HepG2 (cell line): Measurements from ENCODE around the gene SMIM20. TPM values are rescaled to one million over a fixed set of nuclear protein-coding genes. Genes with fewer than 3 reads are reported as not detected.

ENCODE experiments used
- ATAC-seq: fragments of 200-7000 bp; cut with Tn5 transposase; 3 replicates; pipeline ENCODE4 v1.9.1; 2020; ENCODE audit warnings: mild to moderate bottlenecking, moderate library complexity
- BruUV-seq: library from RNA; stranded (reverse); fragments of 400-500 nt; replicated peaks from 2 replicates; lab custom pipeline; 2021; lab: Mats Ljungman, UMichigan
- CTCF ChIA-PET: fragments of 300-600 bp; formaldehyde crosslinking; extraction: SDS; loops from one replicate; lab custom pipeline; 2021; ENCODE audit warnings: low total read pairs, inconsistent platforms, low intra/inter-chr PET ratio; lab: Yijun Ruan, JAX
- POLR2A ChIA-PET: fragments of 350-600 bp; sonication (Branson Sonifier 250); formaldehyde crosslinking; loops from one replicate; lab custom pipeline; 2020; ENCODE audit warnings: antibody characterized with exemption, inconsistent platforms; lab: Yijun Ruan, JAX
- DNase-seq: peaks from one replicate; pipeline ENCODE4 v3.0.0-alpha.2; 2015; ENCODE audit warnings: low spot score
- FAIRE-seq: peaks from 3 replicates; lab custom pipeline; 2011; peaks lifted over from hg19 to GRCh38; lab: Jason Lieb, UNC
- H2AFZ ChIP-seq: one replicate; pipeline ENCODE4 v1.6.1; 2011; ENCODE audit warnings: low read length, inconsistent platforms
- H3K27ac ChIP-seq: fragments of 300-600 bp; 3 replicates; pipeline ENCODE4 v1.8.0; 2011; ENCODE audit warnings: mixed run types, mild to moderate bottlenecking, mixed read lengths, low read length, inconsistent platforms; ENCODE audit not compliant: insufficient read depth; ENCODE audit errors: extremely low read length
- H3K27me3 ChIP-seq, 2 experiments: fragments of 200-600 bp in 1 of 2; 2 replicates in 1 of 2; 3 replicates in 1 of 2; pipeline versions ENCODE4 v1.6.0 to v1.8.0; 2011; ENCODE audit warnings: low read length in 2 of 2, mild to moderate bottlenecking in 2 of 2, moderate library complexity in 2 of 2, inconsistent platforms in 1 of 2; ENCODE audit not compliant: insufficient read depth in 2 of 2, control insufficient read depth in 1 of 2
- H3K36me3 ChIP-seq, 2 experiments: fragments of 200-600 bp in 1 of 2; replicated peaks in 1 of 2; 2 replicates in 1 of 2; 3 replicates in 1 of 2; pipeline versions ENCODE4 v1.5.1 to v1.8.0; 2011; ENCODE audit warnings: low read length in 2 of 2, inconsistent platforms in 1 of 2; ENCODE audit not compliant: insufficient read depth in 2 of 2, control insufficient read depth in 1 of 2
- H3K4me1 ChIP-seq: 2 replicates; pipeline ENCODE4 v1.5.1; 2012; ENCODE audit warnings: low read length, inconsistent platforms; ENCODE audit not compliant: insufficient read depth
- H3K4me2 ChIP-seq: 2 replicates; pipeline ENCODE4 v1.6.0; 2011; ENCODE audit warnings: low read depth, low read length, inconsistent platforms
- H3K4me3 ChIP-seq, 3 experiments: fragments of 200-600 bp in 1 of 3; sonication (generic), shearing (Covaris generic) in 1 of 3; replicated peaks in 1 of 3; 2 replicates each; pipeline ENCODE4 v1.5.1; 2011 to 2016; ENCODE audit warnings: low read length in 3 of 3, inconsistent platforms in 2 of 3, low read depth in 2 of 3, mild to moderate bottlenecking in 2 of 3, control low read depth in 1 of 3, mixed read lengths in 1 of 3; ENCODE audit not compliant: insufficient read depth in 1 of 3
- H3K79me2 ChIP-seq: one replicate; pipeline ENCODE4 v1.6.1; 2011; ENCODE audit warnings: low read length, inconsistent platforms; ENCODE audit not compliant: insufficient read depth
- H3K9ac ChIP-seq: 2 replicates; pipeline ENCODE4 v1.6.0; 2011; ENCODE audit warnings: mild to moderate bottlenecking, low read depth, low read length, inconsistent platforms; ENCODE audit not compliant: insufficient read depth
- H3K9me3 ChIP-seq: 2 replicates; pipeline ENCODE4 v1.5.1; 2012; ENCODE audit warnings: mild to moderate bottlenecking, low read length
- H4K20me1 ChIP-seq: 2 replicates; pipeline ENCODE4 v1.6.0; 2011; ENCODE audit warnings: inconsistent platforms, mild to moderate bottlenecking, low read length, moderate library complexity; ENCODE audit not compliant: insufficient read depth
- AGO2 ChIP-seq: fragments of 200-400 bp; formaldehyde crosslinking; optimal IDR thresholded peaks from 2 replicates; pipeline ENCODE3; 2017; ENCODE audit warnings: mild to moderate bottlenecking, low read depth, low read length, moderate library complexity
- CBX2 ChIP-seq, 2 experiments: fragments of 200-600 bp in 1 of 2; sonication (generic); formaldehyde crosslinking in 1 of 2; IDR thresholded peaks; 2 replicates each; pipeline versions ENCODE4 v1.7.0 to v1.8.1; 2018 to 2022; ENCODE audit warnings: low read depth in 2 of 2, low read length in 1 of 2, mild to moderate bottlenecking in 1 of 2, missing genetic modification reagents in 1 of 2
- KDM5B ChIP-seq: sonication (generic); formaldehyde crosslinking; IDR thresholded peaks from 2 replicates; pipeline ENCODE4 v1.4.0; 2020; ENCODE audit warnings: missing genetic modification reagents, mild to moderate bottlenecking, borderline replicate concordance
- LRRFIP1 ChIP-seq: sonication (generic); formaldehyde crosslinking; conservative IDR thresholded peaks from 2 replicates; pipeline ENCODE4 v1.4.0; 2020; ENCODE audit warnings: missing genetic modification reagents
- NONO ChIP-seq, 2 experiments: fragments of 450-650 bp in 1 of 2; sonication (generic) in 1 of 2; formaldehyde crosslinking in 1 of 2; IDR thresholded peaks in 1 of 2; conservative IDR thresholded peaks in 1 of 2; 2 replicates each; pipeline versions ENCODE4 v1.6.1 to v1.8.0; 2017 to 2022; ENCODE audit warnings: mild to moderate bottlenecking in 1 of 2, missing genetic modification reagents in 1 of 2, moderate library complexity in 1 of 2
- RBAK ChIP-seq: sonication (generic); formaldehyde crosslinking; IDR thresholded peaks from 2 replicates; pipeline ENCODE4 v1.5.1; 2020; ENCODE audit warnings: mild to moderate bottlenecking, missing genetic modification reagents
- ZBTB49 ChIP-seq: sonication (generic); formaldehyde crosslinking; IDR thresholded peaks from 2 replicates; pipeline ENCODE4 v1.4.0; 2020; ENCODE audit warnings: missing genetic modification reagents, borderline replicate concordance
- ZNF709 ChIP-seq: sonication (generic); formaldehyde crosslinking; IDR thresholded peaks from 2 replicates; pipeline ENCODE4 v1.5.0; 2020; ENCODE audit warnings: mild to moderate bottlenecking, missing genetic modification reagents
- WGBS: methylation state at CpG from one replicate; pipeline ENCODE4 v1.1.6; 2017; ENCODE audit warnings: low lambda C conversion rate; 5-methylcytosine and 5-hydroxymethylcytosine counted together
- in situ Hi-C: cut with HindIII; loops from 2 replicates; pipeline ENCODE4 v1.10.0; 2017; ENCODE audit warnings: low pct_unique_long_range_greater_than_20kb; ENCODE audit not compliant: extremely low pct_ligation_motif_present
- intact Hi-C: fragments of 100-400 bp; cut with micrococcal nuclease; formaldehyde crosslinking; loops from one replicate; pipeline ENCODE4 v1.10.0; 2022; ENCODE audit not compliant: unreplicated experiment
- polyA plus RNA-seq, 8 experiments: library from polyadenylated mRNA; depleted of rRNA in 3 of 8; stranded (reverse) in 7 of 8; unstranded in 1 of 8; fragments of >200 nt; fragmentation: Illumina TruSeq in 4 of 8; extraction: Trizol in 4 of 8; gene quantifications; 2 replicates each; pipeline versions ENCODE4 v1.2.1 to v1.2.3, GENCODE V29; 2011 to 2016; ENCODE audit warnings: low read depth in 4 of 8, missing spikeins in 1 of 8, mixed read lengths in 1 of 8; ENCODE audit not compliant: insufficient read depth in 1 of 8
- total RNA-seq, 5 experiments: library from RNA; depleted of rRNA; stranded (reverse); fragments of >200 nt; fragmentation: Illumina TruSeq; extraction: Trizol; gene quantifications; 2 replicates each; pipeline ENCODE4 v1.2.3, GENCODE V29; 2016; ENCODE audit warnings: low read depth in 1 of 5

Gene SMIM20
- total and polyA plus RNA-seq, 2 of the 13 experiments (the other 11 are each of a cell fraction or from before 2014, with no cell fraction given): 26.3 to 30.2 TPM

GRCh38 chr4:25943805-25944204, 29.8 kb downstream of the SMIM20 start:
- no peaks in the 10 kb centered on the region for H3K27me3 ChIP-seq
- no peak for TF ChIP-seq AGO2
- no peak for TF ChIP-seq KDM5B
- TF ChIP-seq ZNF709 (CRISPR knock-in tag): no peak
- no peak for TF ChIP-seq RBAK (CRISPR knock-in tag)
- TF ChIP-seq ZBTB49 (CRISPR knock-in tag): no peak
- TF ChIP-seq, all 625 proteins: peak for 0
- Histone ChIP-seq H3K79me2 (no peaks in the 10 kb centered on the region), H3K27ac (no peak overlapping the region), H3K9me3 (no peaks in the 10 kb centered on the region), H3K4me1 (peaks cover 11% of the 10 kb centered on the region), H4K20me1 (no peaks in the 10 kb centered on the region), H3K36me3 (no peaks in the 10 kb centered on the region), H3K4me2 (no peak overlapping the region), H2AFZ (no peak overlapping the region), H3K9ac (no peak overlapping the region), H3K4me3 (no peak overlapping the region)
- no peak for ATAC-seq
- in situ Hi-C loops: no loop called here
- no TSS peak for BruUV-seq
- no peak for DNase-seq
- POLR2A ChIA-PET: no interaction called here
- CTCF ChIA-PET: no interaction called here
- intact Hi-C loops: no loop called here
- FAIRE-seq: no peak

GRCh38 chr4:25948051-25948450, 34.0 kb downstream of the SMIM20 start:
- no peak for TF ChIP-seq LRRFIP1
- no peak for TF ChIP-seq CBX2 (IDR thresholded peaks at IDR 0.05; ENCODE audit: low read depth, low read length)
- no peak for TF ChIP-seq CBX2 (CRISPR knock-in tag; IDR thresholded peaks at IDR 0.05; ENCODE audit: low read depth)
- no peak for TF ChIP-seq NONO (IDR thresholded peaks at IDR 0.05)
- TF ChIP-seq NONO (CRISPR knock-in tag; conservative IDR thresholded peaks at IDR 0.05): no peak
- no TSS peak for BruUV-seq
- no peak overlapping the region for H2AFZ ChIP-seq
- H3K36me3 ChIP-seq: no peaks in the 10 kb centered on the region
- in situ Hi-C loops: no loop called here
- peaks cover 48% of the 10 kb centered on the region for H3K4me1 ChIP-seq
- no peaks in the 10 kb centered on the region for H3K79me2 ChIP-seq
- DNase-seq (no peak), FAIRE-seq (no peak), ATAC-seq (no peak)
- POLR2A ChIA-PET: no interaction called here
- H3K4me2 ChIP-seq: no peak overlapping the region
- H3K4me3 ChIP-seq: no peak overlapping the region
- no peak overlapping the region for H3K9ac ChIP-seq
- H3K9me3 ChIP-seq: no peaks in the 10 kb centered on the region
- 100% methylated on average over 1 of the region's 1 CpG for WGBS
- no peaks in the 10 kb centered on the region; a peak in 1 of 5 replicates for H3K27me3 ChIP-seq
- intact Hi-C loops: no loop called here
- no peak overlapping the region for H3K27ac ChIP-seq
- CTCF ChIA-PET: no interaction called here
- no peaks in the 10 kb centered on the region for H4K20me1 ChIP-seq
